ENCODE results near the gene TBRG1.

GRCh38 chr11:124591430-124591829 lies 31.2 kb upstream of the TBRG1 start:
- TF ChIP-seq POLR2A (IDR thresholded peaks at IDR 0.05; ENCODE audit: low read depth, low read length) (no peak), POLR2AphosphoS5 (IDR thresholded peaks at IDR 0.05; ENCODE audit: low read depth, low read length) (no peak), TAF1 (IDR thresholded peaks at IDR 0.05; ENCODE audit: borderline replicate concordance, low read depth, low read length) (no peak)

All from GM12892 (cell line).